Measurements from ENCODE around the gene SIGLEC1.

SIGLEC1 gene

GRCh38 chr20:3689978-3690377 is 22.4 kb downstream of the SIGLEC1 start:
- DNase-seq (ENCODE audit: low read depth in 2 of 2) = no peak
- H3K4me3 ChIP-seq (replicated peaks in 1 of 2; ENCODE audit: low read depth in 2 of 2, low read length in 2 of 2) = no peak overlapping the region
- no peak for TF ChIP-seq CTCF (IDR thresholded peaks at IDR 0.05; ENCODE audit: low read depth, low read length)

GRCh38 chr20:3687655-3688054 is 24.7 kb downstream of the SIGLEC1 start:
- H3K4me3 ChIP-seq (replicated peaks in 1 of 2; ENCODE audit: low read depth in 2 of 2, low read length in 2 of 2) = no peak overlapping the region
- no peak for TF ChIP-seq CTCF (IDR thresholded peaks at IDR 0.05; ENCODE audit: low read depth, low read length)
- DNase-seq (ENCODE audit: low read depth in 2 of 2) = peak; percentile 79

GRCh38 chr20:3686867-3687321 is 25.5 kb downstream of the SIGLEC1 start:
- no peak for TF ChIP-seq CTCF (IDR thresholded peaks at IDR 0.05; ENCODE audit: low read depth, low read length)
- H3K4me3 ChIP-seq (replicated peaks in 1 of 2; ENCODE audit: low read depth in 2 of 2, low read length in 2 of 2) = peak overlapping the region in 1 of 2 donors; percentile 8
- peak; percentile 93 to 94 for DNase-seq (ENCODE audit: low read depth in 2 of 2)

- no peak for TF ChIP-seq CTCF (IDR thresholded peaks at IDR 0.05; ENCODE audit: low read depth, low read length)
- no peak for DNase-seq (ENCODE audit: low read depth in 2 of 2)
- H3K4me3 ChIP-seq (replicated peaks in 1 of 2; ENCODE audit: low read depth in 2 of 2, low read length in 2 of 2) = no peak overlapping the region
These were observed 26.0 kb downstream of the SIGLEC1 start for GRCh38 chr20:3686421-3686820.

- TF ChIP-seq CTCF (IDR thresholded peaks at IDR 0.05; ENCODE audit: low read depth, low read length) = no peak
- H3K4me3 ChIP-seq (replicated peaks in 1 of 2; ENCODE audit: low read depth in 2 of 2, low read length in 2 of 2) = no peak overlapping the region
- no peak for DNase-seq (ENCODE audit: low read depth in 2 of 2)
These were observed 27.1 kb downstream of the SIGLEC1 start for GRCh38 chr20:3685341-3685740.

GRCh38 chr20:3681931-3682781 is 30.2 kb downstream of the SIGLEC1 start, which contains the start of gene ADAM33:
Gene ADAM33 (minus strand): TSS chr20:3682010. CDS start chr20:3682004, 6 bp downstream.
- peak within 1 kb of the TSS; percentile 49 to 60 for H3K4me3 ChIP-seq (replicated peaks in 1 of 2; ENCODE audit: low read depth in 2 of 2, low read length in 2 of 2)
- DNase-seq (ENCODE audit: low read depth in 2 of 2) = peak in 1 of 2 donors; percentile 59
- TF ChIP-seq CTCF (IDR thresholded peaks at IDR 0.05; ENCODE audit: low read depth, low read length) = no peak
